GM18907 (cell line): ENCODE results near the gene PRELID2.
A peak's percentile ranks its signal among the peaks of the same experiment; 100 is the strongest.
"Not testable (repeated sequence)": the region's sequence is repeated elsewhere in the genome, so short reads cannot be mapped to it uniquely, and the experiment has no call there.

Source experiments
- ATAC-seq: cut with Tn5 transposase; IDR thresholded peaks from one replicate; pipeline ENCODE4 v1.9.1; 2021; ENCODE audit warnings: mild to moderate bottlenecking, moderate library complexity; ENCODE audit not compliant: unreplicated experiment

Gene PRELID2

GRCh38 chr5:145840458-145841132 is 5.5 kb upstream of the PRELID2 start:
- ATAC-seq = no peak

GRCh38 chr5:145838276-145838675 is 3.1 kb upstream of the PRELID2 start:
- no peak for ATAC-seq

GRCh38 chr5:145836241-145836640 is 1.1 kb upstream of the PRELID2 start:
- not testable (repeated sequence) for ATAC-seq

- ATAC-seq = no peak
Measured at GRCh38 chr5:145835848-145836239, 702 bp upstream of the PRELID2 start.

- ATAC-seq = peak; percentile 1
Measured at GRCh38 chr5:145834554-145834916, 607 bp downstream of the PRELID2 start.

- ATAC-seq = no peak
Measured at GRCh38 chr5:145833631-145834200, 1.4 kb downstream of the PRELID2 start.

GRCh38 chr5:145830594-145830993 is 4.5 kb downstream of the PRELID2 start:
- ATAC-seq = no peak

- no peak for ATAC-seq
Measured at GRCh38 chr5:145829708-145830361, 5.3 kb downstream of the PRELID2 start.

GRCh38 chr5:145826895-145827674 is 8.1 kb downstream of the PRELID2 start:
- ATAC-seq = no peak

- peak; percentile 73 for ATAC-seq
Measured at GRCh38 chr5:145825751-145826180, 9.4 kb downstream of the PRELID2 start.

- no peak for ATAC-seq
Measured at GRCh38 chr5:145824040-145824439, 11.1 kb downstream of the PRELID2 start.

GRCh38 chr5:145818604-145819003 is 16.5 kb downstream of the PRELID2 start:
- no peak for ATAC-seq

- ATAC-seq = no peak
Measured at GRCh38 chr5:145812877-145813276, 22.3 kb downstream of the PRELID2 start.

GRCh38 chr5:145811834-145812625 is 23.1 kb downstream of the PRELID2 start:
- no peak for ATAC-seq

GRCh38 chr5:145806923-145807322 is 28.2 kb downstream of the PRELID2 start:
- ATAC-seq = no peak

GRCh38 chr5:145805819-145806218 is 29.3 kb downstream of the PRELID2 start:
- no peak for ATAC-seq

- ATAC-seq = no peak
Measured at GRCh38 chr5:145804701-145805100, 30.4 kb downstream of the PRELID2 start.

GRCh38 chr5:145803112-145804004 is 31.8 kb downstream of the PRELID2 start:
- no peak for ATAC-seq

GRCh38 chr5:145801195-145801594 is 33.9 kb downstream of the PRELID2 start:
- no peak for ATAC-seq

GRCh38 chr5:145800181-145800580 is 35.0 kb downstream of the PRELID2 start:
- ATAC-seq = no peak
